OCI-M2 (cell line): Measurements from ENCODE around the gene TBATA.

ENCODE experiments used
- DNase-seq: peaks from one replicate; lab custom pipeline; 2025; ENCODE audit not compliant: unreplicated experiment; lab: John Stamatoyannopoulos, UW

TBATA gene

DNA sequence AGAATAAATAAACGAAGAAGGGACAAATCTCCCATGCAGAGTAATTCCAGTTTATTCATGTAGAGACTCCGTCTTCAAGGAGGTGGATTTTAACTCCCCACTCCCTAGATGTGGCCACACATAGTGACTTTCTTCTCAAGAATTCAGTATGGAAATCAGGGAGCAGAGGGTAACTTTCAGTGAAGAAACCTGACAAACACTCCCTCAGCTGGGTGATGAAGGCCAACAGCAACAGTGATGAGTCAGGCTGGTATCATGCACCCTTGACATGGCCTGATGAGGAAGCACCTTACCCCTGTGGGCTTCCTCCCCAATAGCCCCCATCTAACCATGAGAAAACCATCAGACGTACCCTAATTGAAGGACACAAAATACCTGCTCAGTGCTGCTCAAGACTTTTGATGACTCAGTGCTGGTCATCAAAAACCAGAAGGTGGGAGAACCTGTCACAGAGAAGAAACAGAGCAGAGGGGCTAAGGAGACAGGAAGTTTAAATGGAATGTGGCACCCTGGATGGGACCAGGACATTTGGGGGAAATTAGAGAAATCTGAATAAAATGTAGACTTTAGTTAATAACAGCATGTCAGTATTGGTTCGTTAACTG is 62.3 kb downstream of the TBATA start:
- no peak for DNase-seq
